HEK293 (cell line): Measurements from ENCODE around the gene OR10J1.

Experiments used
- SP7 ChIP-seq: fragments of 450-650 bp; formaldehyde crosslinking; IDR thresholded peaks from 2 replicates; pipeline ENCODE4 v1.5.1; 2016; ENCODE audit warnings: missing biosample characterization, missing genetic modification characterization
- TRIM28 ChIP-seq: IDR thresholded peaks from 2 replicates; pipeline ENCODE4 v1.6.1; 2011; ENCODE audit warnings: low read length, control low read depth, borderline replicate concordance
- ZBTB48 ChIP-seq: fragments of 450-650 bp; formaldehyde crosslinking; IDR thresholded peaks from 2 replicates; pipeline ENCODE4 v1.5.1; 2016; ENCODE audit warnings: missing biosample characterization, missing genetic modification characterization
- ZFP41 ChIP-seq: fragments of 450-650 bp; formaldehyde crosslinking; IDR thresholded peaks from 2 replicates; pipeline ENCODE4 v1.5.1; 2016; ENCODE audit warnings: missing biosample characterization, missing genetic modification characterization, borderline replicate concordance
- ZFP69B ChIP-seq: fragments of 450-650 bp; formaldehyde crosslinking; IDR thresholded peaks from 2 replicates; pipeline ENCODE4 v1.5.1; 2016; ENCODE audit warnings: missing biosample characterization, missing genetic modification characterization
- ZNF121 ChIP-seq: fragments of 450-650 bp; formaldehyde crosslinking; IDR thresholded peaks from 2 replicates; pipeline ENCODE4 v1.5.1; 2016; ENCODE audit warnings: missing biosample characterization, missing genetic modification characterization
- ZNF48 ChIP-seq: fragments of 450-650 bp; formaldehyde crosslinking; IDR thresholded peaks from 2 replicates; pipeline ENCODE4 v1.5.1; 2016; ENCODE audit warnings: missing biosample characterization, missing genetic modification characterization
- ZNF621 ChIP-seq: fragments of 450-650 bp; formaldehyde crosslinking; IDR thresholded peaks from 2 replicates; pipeline ENCODE4 v1.5.1; 2017; ENCODE audit warnings: missing biosample characterization, missing genetic modification characterization
- TF ChIP-seq, protein P1 (sequence below): fragments of 450-650 bp; formaldehyde crosslinking; IDR thresholded peaks from 2 replicates; pipeline ENCODE4 v1.5.1; 2017; ENCODE audit warnings: missing biosample characterization, missing genetic modification characterization

DNA sequence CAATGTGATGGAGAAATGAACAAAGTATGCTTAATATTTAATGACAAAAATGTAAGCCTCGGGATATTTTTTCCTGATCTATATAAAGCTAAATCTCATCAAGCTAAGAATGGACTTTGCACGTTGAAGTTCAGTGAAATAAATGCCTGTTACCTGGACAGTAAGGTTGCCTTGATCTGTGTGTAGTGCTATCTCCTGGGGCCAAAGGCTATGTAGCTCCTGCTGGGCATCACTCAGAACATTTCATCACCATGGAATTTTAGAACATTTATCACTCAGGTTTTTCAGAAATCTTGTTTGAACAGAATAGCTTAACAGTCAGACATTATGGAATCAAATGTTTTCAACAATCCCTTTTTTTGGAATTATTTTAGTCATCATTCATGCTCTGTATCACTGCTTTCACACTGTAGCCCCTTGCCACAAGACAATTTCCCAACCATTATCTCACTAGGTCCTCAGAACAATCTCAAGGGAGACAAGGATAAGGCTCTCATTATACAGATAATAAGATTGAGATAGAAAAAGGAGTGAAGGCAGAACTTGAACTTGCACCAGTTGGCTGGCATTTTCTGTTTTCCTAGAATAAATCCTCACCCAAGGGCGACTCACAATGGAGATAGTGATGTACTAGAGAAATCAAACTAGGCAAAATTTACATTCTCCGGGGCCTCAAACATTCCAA, 3.7 kb downstream of the OR10J1 start:
- TF ChIP-seq TRIM28 (no peak), ZBTB48 (no peak), ZFP41 (tag by site-specific recombination) (no peak), ZNF621 (tag by site-specific recombination) (no peak), ZNF48 (tag by site-specific recombination) (no peak), ZNF121 (tag by site-specific recombination) (no peak), ZFP69B (tag by site-specific recombination) (no peak), SP7 (tag by site-specific recombination) (no peak)
- TF ChIP-seq, protein P1, sequence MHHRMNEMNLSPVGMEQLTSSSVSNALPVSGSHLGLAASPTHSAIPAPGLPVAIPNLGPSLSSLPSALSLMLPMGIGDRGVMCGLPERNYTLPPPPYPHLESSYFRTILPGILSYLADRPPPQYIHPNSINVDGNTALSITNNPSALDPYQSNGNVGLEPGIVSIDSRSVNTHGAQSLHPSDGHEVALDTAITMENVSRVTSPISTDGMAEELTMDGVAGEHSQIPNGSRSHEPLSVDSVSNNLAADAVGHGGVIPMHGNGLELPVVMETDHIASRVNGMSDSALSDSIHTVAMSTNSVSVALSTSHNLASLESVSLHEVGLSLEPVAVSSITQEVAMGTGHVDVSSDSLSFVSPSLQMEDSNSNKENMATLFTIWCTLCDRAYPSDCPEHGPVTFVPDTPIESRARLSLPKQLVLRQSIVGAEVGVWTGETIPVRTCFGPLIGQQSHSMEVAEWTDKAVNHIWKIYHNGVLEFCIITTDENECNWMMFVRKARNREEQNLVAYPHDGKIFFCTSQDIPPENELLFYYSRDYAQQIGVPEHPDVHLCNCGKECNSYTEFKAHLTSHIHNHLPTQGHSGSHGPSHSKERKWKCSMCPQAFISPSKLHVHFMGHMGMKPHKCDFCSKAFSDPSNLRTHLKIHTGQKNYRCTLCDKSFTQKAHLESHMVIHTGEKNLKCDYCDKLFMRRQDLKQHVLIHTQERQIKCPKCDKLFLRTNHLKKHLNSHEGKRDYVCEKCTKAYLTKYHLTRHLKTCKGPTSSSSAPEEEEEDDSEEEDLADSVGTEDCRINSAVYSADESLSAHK: no peak
